Measurements from ENCODE around the gene PARVB. TPM values are rescaled to one million over a fixed set of nuclear protein-coding genes. Genes with fewer than 3 reads are reported as not detected.

The PARVB gene
- total RNA-seq, 4 donors from 2014 or later, result 32.1 to 61.9 (median 41.9) TPM

DNA sequence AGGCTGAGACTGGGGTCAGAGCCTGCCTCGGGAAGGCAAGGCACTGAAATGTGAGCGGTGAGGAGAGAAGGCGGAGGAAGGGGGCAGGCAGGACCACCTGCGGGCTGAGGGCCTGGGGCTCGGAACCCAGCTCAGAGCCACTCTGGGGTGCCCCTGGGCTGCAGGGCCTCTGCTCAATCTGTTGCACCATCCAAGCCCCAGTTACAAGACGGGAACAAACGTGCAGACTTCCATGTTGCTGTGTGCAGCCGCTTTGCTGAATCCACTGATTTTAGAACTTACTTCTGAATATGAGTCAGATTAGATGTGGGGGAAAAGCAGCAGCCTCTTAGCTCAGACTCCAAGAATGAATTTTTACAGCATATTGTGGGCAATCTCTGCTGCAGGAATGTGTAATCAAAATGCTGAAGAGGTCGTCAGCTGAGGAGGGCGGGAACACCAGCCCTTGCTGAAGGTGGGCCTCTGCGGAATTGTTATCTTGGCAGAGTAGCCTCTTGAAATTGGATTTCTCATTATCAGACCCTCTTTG lies 178.2 kb downstream of the PARVB start:
- Histone ChIP-seq H3K27me3 (peaks cover 51% of the 10 kb centered on the region), H3K27ac (no peak overlapping the region), H3K36me3 (no peaks in the 10 kb centered on the region), H3K9me3 (no peaks in the 10 kb centered on the region), H3K4me1 (no peaks in the 10 kb centered on the region), H3K4me3 (no peak overlapping the region)
- WGBS, 2 donors (ENCODE audit: low coverage in 1 of 2), result 63 to 90% methylated on average over 5 to 11 of the region's 11 CpGs
- no peak for ATAC-seq
- TF ChIP-seq CTCF (IDR thresholded peaks at IDR 0.05) (no peak), EP300 (IDR thresholded peaks at IDR 0.05) (no peak), POLR2AphosphoS5 (IDR thresholded peaks at IDR 0.05) (no peak), POLR2A (IDR thresholded peaks at IDR 0.05) (no peak)

GRCh38 chr22:44203203-44203602 lies 179.1 kb downstream of the PARVB start:
- no peak for ATAC-seq
- 58 to 82% methylated on average over 4 to 5 of the region's 6 CpGs for WGBS, 2 donors (ENCODE audit: low coverage in 1 of 2)
- Histone ChIP-seq H3K9me3 (no peaks in the 10 kb centered on the region), H3K4me3 (no peak overlapping the region), H3K27ac (no peak overlapping the region), H3K27me3 (peaks cover 51% of the 10 kb centered on the region), H3K4me1 (no peaks in the 10 kb centered on the region), H3K36me3 (no peaks in the 10 kb centered on the region)
- no peak for TF ChIP-seq POLR2AphosphoS5 (IDR thresholded peaks at IDR 0.05)
- TF ChIP-seq POLR2A (IDR thresholded peaks at IDR 0.05), result no peak
- no peak for TF ChIP-seq EP300 (IDR thresholded peaks at IDR 0.05)
- no peak for TF ChIP-seq CTCF (IDR thresholded peaks at IDR 0.05)

DNA sequence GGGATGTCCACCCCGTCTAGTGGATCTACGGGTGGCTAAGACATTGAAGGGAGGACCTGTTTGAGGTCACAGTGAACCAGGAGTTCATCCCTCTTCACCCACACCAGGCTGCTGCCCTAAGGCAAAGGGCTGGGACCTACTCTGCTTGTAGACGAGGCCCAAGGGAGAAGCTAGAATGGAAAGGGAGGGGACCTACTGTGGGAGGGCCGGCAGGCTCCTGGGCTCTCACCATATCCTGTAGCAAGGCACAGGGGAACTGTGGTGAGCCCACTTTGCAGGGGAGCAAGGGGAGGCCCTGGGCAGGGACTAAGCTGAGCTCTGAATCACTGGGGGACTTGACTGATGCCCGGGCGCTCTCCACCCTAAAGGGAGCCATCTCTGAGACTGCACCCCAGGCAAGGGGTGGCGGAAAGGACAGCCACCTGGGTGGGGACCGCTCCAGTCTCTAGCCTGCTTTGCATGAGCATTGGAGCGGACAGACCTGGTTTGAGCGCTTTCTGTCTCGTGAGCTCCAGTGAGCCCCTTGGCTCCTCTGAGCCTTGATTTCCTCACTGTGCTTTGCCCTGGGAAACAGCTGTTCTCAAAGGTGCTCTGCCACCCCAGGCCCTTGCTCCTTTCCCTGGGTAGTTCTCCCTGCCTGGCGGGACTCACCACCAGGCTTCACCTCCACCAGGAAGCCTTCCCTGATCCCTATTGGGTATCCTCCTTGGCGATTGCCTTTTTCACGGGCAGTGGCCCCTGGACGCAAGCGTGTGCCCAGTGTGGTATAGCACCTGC lies 180.8 kb downstream of the PARVB start:
- Histone ChIP-seq H3K9me3 (peaks cover 0 to 14% (median 0%) of the 10 kb centered on the region in 3 donors), H3K27ac (no peak overlapping the region), H3K4me3 (no peak overlapping the region), H3K27me3 (peaks cover 41% of the 10 kb centered on the region), H3K36me3 (no peaks in the 10 kb centered on the region), H3K4me1 (no peaks in the 10 kb centered on the region)
- TF ChIP-seq POLR2A (IDR thresholded peaks at IDR 0.05), result no peak
- no peak for TF ChIP-seq EP300 (IDR thresholded peaks at IDR 0.05)
- TF ChIP-seq CTCF (IDR thresholded peaks at IDR 0.05), result no peak
- no peak for TF ChIP-seq POLR2AphosphoS5 (IDR thresholded peaks at IDR 0.05)
- 100% methylated on average over 3 of the region's 16 CpGs; no CpG with 5 or more reads in 1 of the 2 donors for WGBS, 2 donors (ENCODE audit: low coverage in 1 of 2)
- no peak for ATAC-seq

DNA sequence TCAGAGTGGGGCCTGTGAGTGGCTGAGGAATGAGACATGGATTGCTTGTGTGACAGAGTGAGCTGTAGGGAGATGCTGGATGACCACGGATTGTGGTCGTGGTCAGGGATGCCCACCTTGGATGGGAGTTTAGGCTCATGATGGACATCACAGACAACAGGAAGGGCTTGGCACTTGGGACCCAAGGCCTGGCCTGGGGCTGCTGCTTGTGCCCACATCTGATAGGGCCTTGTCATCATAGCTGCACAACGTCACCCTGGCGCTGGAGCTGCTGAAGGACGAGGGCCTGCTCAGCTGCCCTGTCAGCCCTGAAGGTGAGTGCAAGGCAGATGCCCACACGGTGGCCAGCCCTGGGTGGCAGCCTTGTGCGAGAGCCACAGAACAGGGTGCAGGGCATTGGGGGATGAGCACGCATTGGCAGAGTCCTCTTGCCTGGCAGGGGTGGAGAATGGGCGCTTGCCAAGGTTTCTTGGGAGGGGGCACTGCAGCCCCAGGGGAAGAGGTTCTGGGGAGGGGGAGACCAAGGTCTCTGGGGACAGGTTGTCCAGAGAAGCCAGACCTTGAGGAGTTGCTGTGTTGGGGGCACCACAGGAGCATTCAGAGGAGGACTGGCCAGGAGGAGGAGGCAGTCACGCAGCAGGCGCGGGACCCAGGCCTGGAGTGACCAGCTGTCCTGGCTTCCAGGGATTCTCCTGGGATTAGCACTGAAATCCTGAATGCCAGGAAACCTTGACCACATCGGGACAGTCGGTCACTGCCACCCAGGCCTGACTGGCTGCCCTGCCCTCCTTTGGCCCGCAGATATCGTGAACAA lies 181.6 kb downstream of the PARVB start:
- ATAC-seq, result no peak
- 96% methylated on average over 4 of the region's 16 CpGs; no CpG with 5 or more reads in 1 of the 2 donors for WGBS, 2 donors (ENCODE audit: low coverage in 1 of 2)
- no peak for TF ChIP-seq CTCF (IDR thresholded peaks at IDR 0.05)
- TF ChIP-seq POLR2AphosphoS5 (IDR thresholded peaks at IDR 0.05), result no peak
- TF ChIP-seq EP300 (IDR thresholded peaks at IDR 0.05), result no peak
- no peak for TF ChIP-seq POLR2A (IDR thresholded peaks at IDR 0.05)
- Histone ChIP-seq H3K4me3 (no peak overlapping the region), H3K27me3 (peaks cover 34% of the 10 kb centered on the region), H3K4me1 (no peaks in the 10 kb centered on the region), H3K27ac (no peak overlapping the region), H3K36me3 (no peaks in the 10 kb centered on the region), H3K9me3 (peaks cover 0 to 16% (median 0%) of the 10 kb centered on the region in 3 donors)
